Measurements from ENCODE around the gene AHDC1. TPM values are rescaled to one million over a fixed set of nuclear protein-coding genes. Genes with fewer than 3 reads are reported as not detected.

AHDC1 gene
- total RNA-seq, 1 experiment from 2014 or later: 18.4 TPM

DNA sequence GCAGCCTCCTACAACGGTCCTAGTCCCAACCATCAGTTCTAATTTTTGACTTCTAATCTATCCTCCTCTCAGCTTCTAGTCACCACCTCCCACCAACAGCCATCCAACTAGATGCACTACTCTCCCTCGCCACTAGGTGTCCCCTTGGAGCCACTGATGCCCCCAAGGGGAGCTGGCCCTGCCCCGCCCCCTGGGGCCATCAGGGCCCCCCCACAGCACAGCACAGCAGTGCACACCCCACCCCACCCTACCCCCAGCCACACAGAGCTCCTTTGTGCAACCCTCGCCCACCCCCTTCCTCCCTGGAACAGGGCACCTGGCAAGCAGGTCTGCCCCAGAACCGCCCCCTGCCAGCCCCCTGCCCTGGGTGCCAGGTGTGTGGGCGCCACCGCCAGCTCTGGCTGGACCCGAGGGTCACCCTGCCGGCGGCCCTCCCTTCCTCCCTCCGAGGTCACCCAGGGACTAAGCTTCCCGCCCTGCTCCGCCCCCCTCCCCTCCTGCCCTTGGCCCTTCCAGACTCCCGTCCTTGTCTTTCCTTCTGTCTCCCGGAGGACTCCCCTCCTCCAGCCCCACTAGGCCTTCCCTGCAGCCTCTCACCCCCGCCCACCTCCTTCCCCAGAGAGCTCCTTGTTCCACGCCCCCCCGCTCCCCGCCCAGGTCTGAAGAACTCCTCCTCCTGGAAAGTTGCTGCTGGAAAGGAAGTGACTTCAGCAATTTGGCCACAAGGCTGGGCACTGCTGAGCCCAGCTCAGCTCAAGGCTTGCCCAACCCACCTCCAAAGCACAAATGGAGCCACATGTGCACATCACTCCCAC, 47.0 kb downstream of the AHDC1 start:
- Mint-ChIP-seq H3K9me3 (ENCODE audit: unreplicated experiment) (no peaks in the 10 kb centered on the region), H3K4me3 (ENCODE audit: unreplicated experiment) (peak overlapping the region; percentile 44), H3K27ac (ENCODE audit: low read depth, unreplicated experiment) (peak overlapping the region; percentile 44), H3K27me3 (ENCODE audit: insufficient read depth, unreplicated experiment) (no peaks in the 10 kb centered on the region), H3K4me1 (ENCODE audit: insufficient read depth, unreplicated experiment) (peaks cover 36% of the 10 kb centered on the region), H3K36me3 (ENCODE audit: insufficient read depth, unreplicated experiment) (peaks cover 32% of the 10 kb centered on the region)
- intact Hi-C loops (cut with micrococcal nuclease): loop anchor here (1.0 to 5.0 kb wide), 5 partner anchors 34 to 105 kb away; partner anchors contain the start of gene WASF2
- peak; percentile 97 for DNase-seq (ENCODE audit: unreplicated experiment)
- no TSS peak for BruUV-seq (replicated peaks)
- TF ChIP-seq, protein P1, sequence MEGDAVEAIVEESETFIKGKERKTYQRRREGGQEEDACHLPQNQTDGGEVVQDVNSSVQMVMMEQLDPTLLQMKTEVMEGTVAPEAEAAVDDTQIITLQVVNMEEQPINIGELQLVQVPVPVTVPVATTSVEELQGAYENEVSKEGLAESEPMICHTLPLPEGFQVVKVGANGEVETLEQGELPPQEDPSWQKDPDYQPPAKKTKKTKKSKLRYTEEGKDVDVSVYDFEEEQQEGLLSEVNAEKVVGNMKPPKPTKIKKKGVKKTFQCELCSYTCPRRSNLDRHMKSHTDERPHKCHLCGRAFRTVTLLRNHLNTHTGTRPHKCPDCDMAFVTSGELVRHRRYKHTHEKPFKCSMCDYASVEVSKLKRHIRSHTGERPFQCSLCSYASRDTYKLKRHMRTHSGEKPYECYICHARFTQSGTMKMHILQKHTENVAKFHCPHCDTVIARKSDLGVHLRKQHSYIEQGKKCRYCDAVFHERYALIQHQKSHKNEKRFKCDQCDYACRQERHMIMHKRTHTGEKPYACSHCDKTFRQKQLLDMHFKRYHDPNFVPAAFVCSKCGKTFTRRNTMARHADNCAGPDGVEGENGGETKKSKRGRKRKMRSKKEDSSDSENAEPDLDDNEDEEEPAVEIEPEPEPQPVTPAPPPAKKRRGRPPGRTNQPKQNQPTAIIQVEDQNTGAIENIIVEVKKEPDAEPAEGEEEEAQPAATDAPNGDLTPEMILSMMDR (IDR thresholded peaks at IDR 0.05; ENCODE audit: unreplicated experiment): peak; percentile 96
- ChIA-PET CTCF (interaction anchor here (0.5 to 5.4 kb wide), 40 partner anchors 8 to 1035 kb away, joined by 3 to 62 read pairs (median 4); partner anchors contain the start of genes AHDC1 and PPP1R8), POLR2A (interaction anchor here (0.5 to 4.2 kb wide), 28 partner anchors 11 to 639 kb away, joined by 3 to 53 read pairs (median 6); partner anchors contain the start of genes AHDC1 and WASF2)

DNA sequence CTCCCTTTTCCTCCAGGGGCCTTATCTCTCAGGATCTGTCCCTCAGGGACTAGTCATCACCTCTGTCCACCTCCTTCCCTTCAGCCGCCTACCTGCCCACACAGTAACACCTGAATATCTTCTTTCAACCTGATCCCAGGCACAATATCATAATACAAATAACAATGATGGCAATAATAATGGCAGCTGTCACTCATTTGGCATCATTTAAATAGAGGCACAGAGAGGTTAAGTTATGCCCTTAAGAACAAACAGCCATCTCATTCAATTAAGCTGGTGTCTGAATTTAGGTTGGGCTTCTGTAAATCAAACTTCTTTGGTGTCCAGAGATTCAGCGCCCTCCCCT, 47.5 kb downstream of the AHDC1 start:
- intact Hi-C loops (cut with micrococcal nuclease): loop anchor here (1.0 to 5.0 kb wide), 4 partner anchors 34 to 106 kb away; partner anchors contain the start of gene WASF2
- Mint-ChIP-seq H3K36me3 (ENCODE audit: insufficient read depth, unreplicated experiment) (peaks cover 32% of the 10 kb centered on the region), H3K4me3 (ENCODE audit: unreplicated experiment) (no peak overlapping the region), H3K9me3 (ENCODE audit: unreplicated experiment) (no peaks in the 10 kb centered on the region), H3K27ac (ENCODE audit: low read depth, unreplicated experiment) (peak overlapping the region; percentile 16), H3K4me1 (ENCODE audit: insufficient read depth, unreplicated experiment) (peaks cover 31% of the 10 kb centered on the region), H3K27me3 (ENCODE audit: insufficient read depth, unreplicated experiment) (no peaks in the 10 kb centered on the region)
- DNase-seq (ENCODE audit: unreplicated experiment): no peak
- CTCF ChIA-PET: interaction anchor here (0.6 to 5.4 kb wide), 30 partner anchors 8 to 308 kb away, joined by 3 to 62 read pairs (median 6); partner anchors contain the start of gene AHDC1
- POLR2A ChIA-PET: interaction anchor here (0.7 to 4.2 kb wide), 17 partner anchors 13 to 233 kb away, joined by 3 to 53 read pairs (median 6); partner anchors contain the start of genes AHDC1 and WASF2
- TF ChIP-seq, protein P1 (IDR thresholded peaks at IDR 0.05; ENCODE audit: unreplicated experiment): no peak
- BruUV-seq (replicated peaks): no TSS peak

DNA sequence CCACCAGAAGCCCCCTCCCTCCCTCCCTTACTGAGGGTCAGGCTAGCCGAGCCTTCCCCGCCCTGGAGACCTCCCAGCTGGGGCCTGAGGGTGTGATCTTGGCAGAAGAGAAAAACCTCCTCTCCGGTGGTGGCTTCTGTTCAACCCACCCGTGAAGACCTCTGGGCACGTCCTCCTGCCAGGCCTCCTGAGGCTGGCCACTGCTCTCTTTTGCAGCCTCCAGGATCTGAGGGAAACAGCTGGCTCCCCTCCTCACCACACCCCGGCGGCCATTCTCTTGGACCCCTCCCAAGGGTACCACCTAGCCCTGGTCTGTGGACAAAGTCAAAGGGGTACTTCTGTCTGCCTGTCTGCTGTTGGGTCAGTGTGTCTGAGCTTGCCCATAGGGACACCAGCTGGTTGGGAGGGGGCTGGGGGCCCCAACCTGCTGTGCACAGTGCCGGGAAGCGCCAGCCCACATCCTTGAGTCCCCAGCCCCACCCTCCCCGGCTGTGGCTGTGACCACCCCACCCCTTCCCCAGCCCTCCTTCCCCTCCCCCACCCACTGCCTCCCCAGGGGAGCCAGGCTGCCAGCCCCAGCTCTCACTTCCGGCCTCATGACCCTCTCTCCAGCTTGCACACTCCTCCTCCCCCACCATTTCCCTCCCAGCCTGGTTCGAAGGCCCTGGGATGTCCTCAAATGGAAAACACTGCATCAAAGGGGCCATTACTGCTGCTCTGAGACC, 48.1 kb downstream of the AHDC1 start:
- CTCF ChIA-PET: interaction anchor here (0.6 to 5.4 kb wide), 25 partner anchors 7 to 120 kb away, joined by 3 to 62 read pairs (median 6); partner anchors contain the start of gene AHDC1
- Mint-ChIP-seq H3K4me3 (ENCODE audit: unreplicated experiment) (no peak overlapping the region), H3K4me1 (ENCODE audit: insufficient read depth, unreplicated experiment) (peaks cover 29% of the 10 kb centered on the region), H3K27ac (ENCODE audit: low read depth, unreplicated experiment) (peak overlapping the region; percentile 73), H3K27me3 (ENCODE audit: insufficient read depth, unreplicated experiment) (no peaks in the 10 kb centered on the region), H3K9me3 (ENCODE audit: unreplicated experiment) (no peaks in the 10 kb centered on the region), H3K36me3 (ENCODE audit: insufficient read depth, unreplicated experiment) (peaks cover 32% of the 10 kb centered on the region)
- POLR2A ChIA-PET: interaction anchor here (0.8 to 5.0 kb wide), 14 partner anchors 12 to 233 kb away, joined by 5 to 53 read pairs (median 8); partner anchors contain the start of gene WASF2
- intact Hi-C loops (cut with micrococcal nuclease): loop anchor here (1.0 to 5.0 kb wide), 4 partner anchors 33 to 106 kb away; partner anchors contain the start of gene WASF2
- TF ChIP-seq, protein P1 (IDR thresholded peaks at IDR 0.05; ENCODE audit: unreplicated experiment): no peak
- no peak for DNase-seq (ENCODE audit: unreplicated experiment)
- BruUV-seq (replicated peaks): no TSS peak

All from MCF 10A (cell line).